ENCODE measurements around the gene ABI1.

The ABI1 gene

GRCh38 chr10:26759008-26759407 is 101.8 kb downstream of the ABI1 start:
- no peak for ATAC-seq (ENCODE audit: insufficient read depth, low read depth)
- Histone ChIP-seq H3K27me3 (ENCODE audit: insufficient read depth, low read length, poor library complexity) (no peaks in the 10 kb centered on the region), H3K9ac (ENCODE audit: low read depth, low read length) (no peak overlapping the region), H3K27ac (ENCODE audit: low read length) (no peak overlapping the region), H2AFZ (ENCODE audit: low read depth, low read length) (no peak overlapping the region), H3K4me3 (ENCODE audit: low read depth in 1 of 2, low read length in 2 of 2) (no peak overlapping the region), H3K4me2 (ENCODE audit: insufficient read depth, low read length) (no peak overlapping the region), H3K9me3 (ENCODE audit: insufficient read depth, low read length, severe bottlenecking) (no peaks in the 10 kb centered on the region), H4K20me1 (ENCODE audit: insufficient read depth, low read length) (no peaks in the 10 kb centered on the region; the same call in 1 of the 2 replicates), H3K36me3 (ENCODE audit: insufficient read depth, low read length) (peaks cover 37% of the 10 kb centered on the region), H3K4me1 (ENCODE audit: insufficient read depth, low read length) (no peaks in the 10 kb centered on the region; the same call in 1 of the 2 replicates), H3K79me2 (ENCODE audit: insufficient read depth, low read length) (no peaks in the 10 kb centered on the region)
- no peak for DNase-seq
- TF ChIP-seq CTCF (IDR thresholded peaks at IDR 0.05; ENCODE audit: borderline replicate concordance, extremely low read depth, low read length, poor library complexity, severe bottlenecking), result no peak
- TF ChIP-seq EZH2 (IDR thresholded peaks at IDR 0.05; ENCODE audit: borderline replicate concordance, low read depth, low read length, severe bottlenecking), result no peak

DNA sequence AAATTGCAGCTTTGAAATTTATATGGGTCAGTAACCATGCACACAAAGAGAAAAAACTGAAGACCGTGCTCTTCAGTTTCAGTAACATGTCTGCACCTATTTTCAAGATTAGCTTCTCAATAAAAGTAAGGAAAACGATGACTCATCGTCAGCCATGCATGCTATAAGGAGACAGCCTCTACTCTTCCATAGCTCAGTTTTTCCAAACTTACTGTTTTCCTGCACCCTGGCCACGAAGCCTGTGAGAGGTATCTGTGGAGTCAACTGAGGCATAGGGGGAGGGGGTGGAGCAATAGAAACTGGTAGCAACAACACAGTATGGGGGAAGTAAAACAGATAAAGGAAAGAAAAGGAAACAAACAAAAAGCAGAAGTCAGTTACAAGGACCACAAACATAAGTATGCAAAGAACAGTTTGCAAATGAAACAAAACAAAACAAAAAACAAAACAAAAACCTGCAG is 105.3 kb downstream of the ABI1 start:
- H3K4me2 ChIP-seq (ENCODE audit: insufficient read depth, low read length), result no peak overlapping the region
- no peak overlapping the region for H3K9ac ChIP-seq (ENCODE audit: low read depth, low read length)
- peaks cover 30% of the 10 kb centered on the region for H3K36me3 ChIP-seq (ENCODE audit: insufficient read depth, low read length)
- DNase-seq (no peak), ATAC-seq (ENCODE audit: insufficient read depth, low read depth) (no peak)
- peak overlapping the region; percentile 42; the same call in 1 of the 2 replicates for H3K27ac ChIP-seq (ENCODE audit: low read length)
- H2AFZ ChIP-seq (ENCODE audit: low read depth, low read length), result no peak overlapping the region
- no peaks in the 10 kb centered on the region; the same call in 1 of the 2 replicates for H3K4me1 ChIP-seq (ENCODE audit: insufficient read depth, low read length)
- H3K9me3 ChIP-seq (ENCODE audit: insufficient read depth, low read length, severe bottlenecking), result no peaks in the 10 kb centered on the region
- TF ChIP-seq CTCF (IDR thresholded peaks at IDR 0.05; ENCODE audit: borderline replicate concordance, extremely low read depth, low read length, poor library complexity, severe bottlenecking), result no peak
- no peak for TF ChIP-seq EZH2 (IDR thresholded peaks at IDR 0.05; ENCODE audit: borderline replicate concordance, low read depth, low read length, severe bottlenecking)
- H4K20me1 ChIP-seq (ENCODE audit: insufficient read depth, low read length), result no peaks in the 10 kb centered on the region
- no peaks in the 10 kb centered on the region for H3K27me3 ChIP-seq (ENCODE audit: insufficient read depth, low read length, poor library complexity)
- no peaks in the 10 kb centered on the region for H3K79me2 ChIP-seq (ENCODE audit: insufficient read depth, low read length)
- no peak overlapping the region for H3K4me3 ChIP-seq (ENCODE audit: low read depth in 1 of 2, low read length in 2 of 2)

- no peak overlapping the region for H3K4me3 ChIP-seq (ENCODE audit: low read depth in 1 of 2, low read length in 2 of 2)
- DNase-seq (no peak), ATAC-seq (ENCODE audit: insufficient read depth, low read depth) (no peak)
- no peaks in the 10 kb centered on the region for H3K9me3 ChIP-seq (ENCODE audit: insufficient read depth, low read length, severe bottlenecking)
- no peak overlapping the region for H2AFZ ChIP-seq (ENCODE audit: low read depth, low read length)
- no peak overlapping the region for H3K9ac ChIP-seq (ENCODE audit: low read depth, low read length)
- peaks cover 85% of the 10 kb centered on the region for H3K36me3 ChIP-seq (ENCODE audit: insufficient read depth, low read length)
- no peak overlapping the region for H3K4me2 ChIP-seq (ENCODE audit: insufficient read depth, low read length)
- H4K20me1 ChIP-seq (ENCODE audit: insufficient read depth, low read length), result peaks cover 2% of the 10 kb centered on the region; the same call in 1 of the 2 replicates
- no peaks in the 10 kb centered on the region for H3K4me1 ChIP-seq (ENCODE audit: insufficient read depth, low read length)
- TF ChIP-seq EZH2 (IDR thresholded peaks at IDR 0.05; ENCODE audit: borderline replicate concordance, low read depth, low read length, severe bottlenecking) (no peak), CTCF (IDR thresholded peaks at IDR 0.05; ENCODE audit: borderline replicate concordance, extremely low read depth, low read length, poor library complexity, severe bottlenecking) (no peak)
- H3K27me3 ChIP-seq (ENCODE audit: insufficient read depth, low read length, poor library complexity), result no peaks in the 10 kb centered on the region
- H3K27ac ChIP-seq (ENCODE audit: low read length), result no peak overlapping the region
- no peaks in the 10 kb centered on the region for H3K79me2 ChIP-seq (ENCODE audit: insufficient read depth, low read length)
These were observed 114.7 kb downstream of the ABI1 start for GRCh38 chr10:26746061-26746460.

Measured in DND-41 (cell line).